ENCODE measurements around the gene CASQ2. TPM values are rescaled to one million over a fixed set of nuclear protein-coding genes. Genes with fewer than 3 reads are reported as not detected.

Gene CASQ2
- polyA plus RNA-seq, 1 donor (not counting 4 experiments of a cell fraction or from before 2014, with no cell fraction given): 0.04 TPM

DNA sequence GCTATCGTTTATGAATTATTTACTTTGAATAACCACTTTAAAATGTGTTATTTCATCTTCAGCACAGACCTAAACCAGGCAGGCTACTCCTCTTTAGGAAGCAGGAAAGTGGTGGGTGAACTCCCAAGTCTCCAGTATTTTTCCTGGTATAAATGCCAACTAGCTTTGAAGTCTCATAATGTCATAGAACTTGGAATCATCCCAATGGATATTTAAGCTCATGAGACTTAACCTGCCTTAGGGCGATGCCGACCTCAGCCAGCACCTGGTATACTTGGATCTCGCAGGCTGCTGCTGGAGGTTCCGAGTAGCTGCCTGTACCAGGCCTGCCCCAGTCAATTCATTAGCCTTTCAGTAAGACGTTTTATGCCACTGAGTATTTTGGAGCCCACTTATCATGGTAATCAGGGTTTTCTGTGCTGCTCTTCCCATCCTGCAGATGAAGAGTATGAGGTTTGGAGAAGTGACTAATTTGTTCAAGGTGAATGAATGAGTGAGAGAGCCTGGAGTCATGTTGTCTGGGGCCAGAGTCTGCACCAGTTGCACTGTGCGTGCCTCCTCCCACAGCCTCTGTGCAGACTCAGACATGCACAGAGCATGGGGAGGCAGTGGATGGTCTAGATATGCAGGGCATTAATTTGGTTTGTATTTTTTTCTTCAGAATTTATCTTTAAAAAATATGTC lies 91.9 kb downstream of the CASQ2 start:
- peaks cover 3% of the 10 kb centered on the region for H4K20me1 ChIP-seq (ENCODE audit: control insufficient read depth, extremely low read depth, insufficient read depth, low read length)
- FAIRE-seq (peak; percentile 60), DNase-seq (ENCODE audit: low read depth, low spot score) (no peak)
- dilution Hi-C loops (cut with MboI; ENCODE audit: extremely low pct_ligation_motif_present, low sequenced_read_pairs): no loop called here
- H3K36me3 ChIP-seq (ENCODE audit: control insufficient read depth in 2 of 2, extremely low read depth in 1 of 2, insufficient read depth in 2 of 2, low read length in 2 of 2): peaks cover 6 to 12% of the 10 kb centered on the region in 2 experiments
- H3K27me3 ChIP-seq (ENCODE audit: control insufficient read depth, extremely low read depth, insufficient read depth, low read length): no peaks in the 10 kb centered on the region
- peak overlapping the region; percentile 88 for H3K27ac ChIP-seq (ENCODE audit: control insufficient read depth, insufficient read depth, low read length)
- peaks cover 54% of the 10 kb centered on the region for H3K4me1 ChIP-seq (ENCODE audit: control insufficient read depth, extremely low read depth, insufficient read depth, low read length)
- H3K9me1 ChIP-seq (ENCODE audit: control insufficient read depth, extremely low read depth, insufficient read depth, low read length): peaks cover 10% of the 10 kb centered on the region
- no peak overlapping the region for H3K4me3 ChIP-seq (ENCODE audit: control insufficient read depth in 2 of 3, extremely low read depth in 1 of 3, insufficient read depth in 2 of 3, low read depth in 1 of 3, low read length in 3 of 3)
- TF ChIP-seq, protein P1, sequence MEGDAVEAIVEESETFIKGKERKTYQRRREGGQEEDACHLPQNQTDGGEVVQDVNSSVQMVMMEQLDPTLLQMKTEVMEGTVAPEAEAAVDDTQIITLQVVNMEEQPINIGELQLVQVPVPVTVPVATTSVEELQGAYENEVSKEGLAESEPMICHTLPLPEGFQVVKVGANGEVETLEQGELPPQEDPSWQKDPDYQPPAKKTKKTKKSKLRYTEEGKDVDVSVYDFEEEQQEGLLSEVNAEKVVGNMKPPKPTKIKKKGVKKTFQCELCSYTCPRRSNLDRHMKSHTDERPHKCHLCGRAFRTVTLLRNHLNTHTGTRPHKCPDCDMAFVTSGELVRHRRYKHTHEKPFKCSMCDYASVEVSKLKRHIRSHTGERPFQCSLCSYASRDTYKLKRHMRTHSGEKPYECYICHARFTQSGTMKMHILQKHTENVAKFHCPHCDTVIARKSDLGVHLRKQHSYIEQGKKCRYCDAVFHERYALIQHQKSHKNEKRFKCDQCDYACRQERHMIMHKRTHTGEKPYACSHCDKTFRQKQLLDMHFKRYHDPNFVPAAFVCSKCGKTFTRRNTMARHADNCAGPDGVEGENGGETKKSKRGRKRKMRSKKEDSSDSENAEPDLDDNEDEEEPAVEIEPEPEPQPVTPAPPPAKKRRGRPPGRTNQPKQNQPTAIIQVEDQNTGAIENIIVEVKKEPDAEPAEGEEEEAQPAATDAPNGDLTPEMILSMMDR (optimal IDR thresholded peaks at IDR 0.05 in 1 of 3, IDR thresholded peaks at IDR 0.05 in 1 of 3, conservative IDR thresholded peaks at IDR 0.05 in 1 of 3; ENCODE audit: extremely low read depth in 1 of 3, insufficient read depth in 2 of 3, low read length in 3 of 3): no peak
- no peak for TF ChIP-seq EZH2 (IDR thresholded peaks at IDR 0.05; ENCODE audit: low read length)
- peak overlapping the region; percentile 24 for H3K9ac ChIP-seq (ENCODE audit: control insufficient read depth, extremely low read depth, insufficient read depth, low read length)
- peaks cover 38% of the 10 kb centered on the region for H3K79me2 ChIP-seq (ENCODE audit: control insufficient read depth, insufficient read depth, low read length)
- H2AFZ ChIP-seq (ENCODE audit: control insufficient read depth, low read length): no peak overlapping the region
- H3K9me3 ChIP-seq (ENCODE audit: control insufficient read depth, low read depth, low read length): no peaks in the 10 kb centered on the region
- H3K4me2 ChIP-seq (ENCODE audit: control insufficient read depth, extremely low read depth, insufficient read depth, low read depth, low read length): peak overlapping the region; percentile 46

DNA sequence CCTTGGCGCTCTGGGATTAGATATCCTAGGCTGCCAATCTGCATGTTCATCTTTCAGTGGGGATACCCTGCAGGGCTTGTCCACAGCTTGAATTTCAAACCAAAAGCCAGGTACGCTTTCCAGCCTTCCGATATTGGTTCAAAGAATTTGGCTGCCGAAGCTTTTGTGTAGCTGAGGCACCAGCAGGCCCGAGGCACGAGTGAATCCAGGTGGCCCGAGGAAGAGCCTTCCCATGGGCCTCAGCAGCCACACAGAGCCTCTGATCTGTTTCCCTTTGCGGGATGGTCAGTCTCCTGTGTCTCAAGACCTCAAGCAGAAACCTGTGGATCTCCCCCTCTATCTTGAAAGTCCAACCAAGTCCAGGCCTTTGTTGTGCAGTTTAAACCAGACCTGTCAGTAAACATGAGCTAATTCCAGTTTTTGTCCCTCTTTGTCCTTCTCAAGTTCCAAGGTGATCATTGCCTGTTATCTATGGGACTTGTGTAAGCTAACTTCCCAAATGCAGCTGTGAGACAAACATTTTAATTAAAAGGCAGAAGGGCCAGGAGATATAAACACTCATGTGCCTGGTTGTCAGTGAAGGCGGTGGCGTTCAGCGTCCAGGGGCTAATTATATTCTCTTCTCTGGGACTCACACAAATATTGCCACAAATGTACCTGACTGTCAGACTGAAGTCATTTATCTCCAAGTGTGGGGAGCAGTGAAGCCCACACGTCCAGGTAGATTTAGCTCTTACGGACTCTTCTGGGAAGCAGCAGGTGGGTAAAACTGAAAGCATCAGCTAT lies 96.1 kb downstream of the CASQ2 start:
- no peak overlapping the region for H3K9ac ChIP-seq (ENCODE audit: control insufficient read depth, extremely low read depth, insufficient read depth, low read length)

More for the DNA sequence above, 96.1 kb downstream of the CASQ2 start:
- TF ChIP-seq EZH2 (IDR thresholded peaks at IDR 0.05; ENCODE audit: low read length): no peak
- TF ChIP-seq, protein P1 (optimal IDR thresholded peaks at IDR 0.05 in 1 of 3, IDR thresholded peaks at IDR 0.05 in 1 of 3, conservative IDR thresholded peaks at IDR 0.05 in 1 of 3; ENCODE audit: extremely low read depth in 1 of 3, insufficient read depth in 2 of 3, low read length in 3 of 3): no peak
- Histone ChIP-seq H2AFZ (ENCODE audit: control insufficient read depth, low read length) (no peak overlapping the region), H4K20me1 (ENCODE audit: control insufficient read depth, extremely low read depth, insufficient read depth, low read length) (no peaks in the 10 kb centered on the region), H3K4me2 (ENCODE audit: control insufficient read depth, extremely low read depth, insufficient read depth, low read depth, low read length) (no peak overlapping the region), H3K36me3 (ENCODE audit: control insufficient read depth in 2 of 2, extremely low read depth in 1 of 2, insufficient read depth in 2 of 2, low read length in 2 of 2) (peaks cover 11 to 20% of the 10 kb centered on the region in 2 experiments), H3K9me3 (ENCODE audit: control insufficient read depth, low read depth, low read length) (peaks cover 6% of the 10 kb centered on the region), H3K4me3 (ENCODE audit: control insufficient read depth in 2 of 3, extremely low read depth in 1 of 3, insufficient read depth in 2 of 3, low read depth in 1 of 3, low read length in 3 of 3) (no peak overlapping the region), H3K4me1 (ENCODE audit: control insufficient read depth, extremely low read depth, insufficient read depth, low read length) (peaks cover 50% of the 10 kb centered on the region), H3K27me3 (ENCODE audit: control insufficient read depth, extremely low read depth, insufficient read depth, low read length) (no peaks in the 10 kb centered on the region), H3K27ac (ENCODE audit: control insufficient read depth, insufficient read depth, low read length) (no peak overlapping the region), H3K9me1 (ENCODE audit: control insufficient read depth, extremely low read depth, insufficient read depth, low read length) (peaks cover 10% of the 10 kb centered on the region), H3K79me2 (ENCODE audit: control insufficient read depth, insufficient read depth, low read length) (peaks cover 45% of the 10 kb centered on the region)
- no peak for FAIRE-seq
- dilution Hi-C loops (cut with MboI; ENCODE audit: extremely low pct_ligation_motif_present, low sequenced_read_pairs): no loop called here
- DNase-seq (ENCODE audit: low read depth, low spot score): no peak
